ENCODE measurements around the gene MPC1L. TPM values are rescaled to one million over a fixed set of nuclear protein-coding genes. Genes with fewer than 3 reads are reported as not detected.
A peak's percentile ranks its signal among the peaks of the same experiment; 100 is the strongest.

MPC1L gene
- total RNA-seq, 1 experiment from 2014 or later, result not detected

- peak overlapping the region; percentile 79 for H3K4me2 ChIP-seq (ENCODE audit: low read length)
- ATAC-seq (peak; percentile 50), DNase-seq (ENCODE audit: low read depth, low spot score) (no peak)
- H3K4me1 ChIP-seq (ENCODE audit: control insufficient read depth in 1 of 2, insufficient read depth in 2 of 2, low read length in 2 of 2), result peaks cover 4 to 10% of the 10 kb centered on the region in 2 experiments; a peak in 2 of 4 replicates
- ChIA-PET RAD21 (ENCODE audit: low non-redundant PET in 1 of 2, low total read pairs in 2 of 2, uncharacterized antibody in 2 of 2, unreplicated experiment in 2 of 2) (no interaction called here), POLR2A (no interaction called here), CTCF (no interaction called here)
- TSS peak; percentile 34 for BruUV-seq (replicated peaks)
- peak overlapping the region; percentile 53; the same call in 1 of the 2 replicates for H3K27ac ChIP-seq (ENCODE audit: low read depth, low read length)
- no peaks in the 10 kb centered on the region for H4K20me1 ChIP-seq (ENCODE audit: insufficient read depth)
- intact Hi-C loops (cut with micrococcal nuclease), result no loop called here
- H3K79me2 ChIP-seq (ENCODE audit: insufficient read depth, low read length), result peaks cover 27% of the 10 kb centered on the region
- no peak overlapping the region for H2AFZ ChIP-seq (ENCODE audit: low read depth, low read length, poor library complexity, severe bottlenecking)
- H3K9me2 ChIP-seq (ENCODE audit: insufficient read depth), result no peaks in the 10 kb centered on the region
- peak overlapping the region; percentile 65 to 72 for H3K4me3 ChIP-seq (replicated peaks in 1 of 2; ENCODE audit: low read depth in 1 of 2, low read length in 2 of 2)
- TF ChIP-seq ELF1 (IDR thresholded peaks at IDR 0.05; ENCODE audit: borderline replicate concordance, low read depth), result no peak
- TF ChIP-seq CEBPB (IDR thresholded peaks at IDR 0.05; ENCODE audit: low read depth), result no peak
- no peak for TF ChIP-seq MAX (IDR thresholded peaks at IDR 0.05)
- no peak for TF ChIP-seq CTCF (IDR thresholded peaks at IDR 0.05 in 2 of 3, conservative IDR thresholded peaks at IDR 0.05 in 1 of 3; ENCODE audit: borderline replicate concordance in 1 of 3, insufficient read depth in 1 of 3, low read depth in 2 of 3, low read length in 2 of 3)
- no peak for TF ChIP-seq EZH2 (IDR thresholded peaks at IDR 0.05)
- no peak for TF ChIP-seq ZFX (IDR thresholded peaks at IDR 0.05)
- no peak for TF ChIP-seq CBX3 (IDR thresholded peaks at IDR 0.05; ENCODE audit: low read depth)
- no peak for TF ChIP-seq EGR1 (IDR thresholded peaks at IDR 0.05; ENCODE audit: low read depth)
- TF ChIP-seq SP1 (IDR thresholded peaks at IDR 0.05; ENCODE audit: low read depth), result no peak
- TF ChIP-seq, protein P1, sequence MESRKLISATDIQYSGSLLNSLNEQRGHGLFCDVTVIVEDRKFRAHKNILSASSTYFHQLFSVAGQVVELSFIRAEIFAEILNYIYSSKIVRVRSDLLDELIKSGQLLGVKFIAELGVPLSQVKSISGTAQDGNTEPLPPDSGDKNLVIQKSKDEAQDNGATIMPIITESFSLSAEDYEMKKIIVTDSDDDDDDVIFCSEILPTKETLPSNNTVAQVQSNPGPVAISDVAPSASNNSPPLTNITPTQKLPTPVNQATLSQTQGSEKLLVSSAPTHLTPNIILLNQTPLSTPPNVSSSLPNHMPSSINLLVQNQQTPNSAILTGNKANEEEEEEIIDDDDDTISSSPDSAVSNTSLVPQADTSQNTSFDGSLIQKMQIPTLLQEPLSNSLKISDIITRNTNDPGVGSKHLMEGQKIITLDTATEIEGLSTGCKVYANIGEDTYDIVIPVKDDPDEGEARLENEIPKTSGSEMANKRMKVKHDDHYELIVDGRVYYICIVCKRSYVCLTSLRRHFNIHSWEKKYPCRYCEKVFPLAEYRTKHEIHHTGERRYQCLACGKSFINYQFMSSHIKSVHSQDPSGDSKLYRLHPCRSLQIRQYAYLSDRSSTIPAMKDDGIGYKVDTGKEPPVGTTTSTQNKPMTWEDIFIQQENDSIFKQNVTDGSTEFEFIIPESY (IDR thresholded peaks at IDR 0.05; ENCODE audit: extremely low read depth, insufficient replicate concordance, low read length), result no peak
- TF ChIP-seq EZH2phosphoT487 (IDR thresholded peaks at IDR 0.05; ENCODE audit: borderline replicate concordance), result no peak
- TF ChIP-seq POLR2AphosphoS5 (IDR thresholded peaks at IDR 0.05; ENCODE audit: low read depth, low read length), result no peak
- TF ChIP-seq POLR2A (IDR thresholded peaks at IDR 0.05; ENCODE audit: borderline replicate concordance, extremely low read depth, insufficient read depth, insufficient read length), result no peak
- no peak for TF ChIP-seq FOSL1 (IDR thresholded peaks at IDR 0.05; ENCODE audit: low read depth)
- TF ChIP-seq RAD21 (IDR thresholded peaks at IDR 0.05; ENCODE audit: low read depth), result no peak
- no peak for TF ChIP-seq YY1 (IDR thresholded peaks at IDR 0.05; ENCODE audit: extremely low read depth, insufficient replicate concordance, low read depth, low read length)
- H3K27me3 ChIP-seq (ENCODE audit: insufficient read depth, low read length), result no peaks in the 10 kb centered on the region
- peak overlapping the region; percentile 73 for H3K9ac ChIP-seq (ENCODE audit: low read length)
- no peaks in the 10 kb centered on the region for H3K9me3 ChIP-seq (ENCODE audit: control insufficient read depth in 1 of 2, insufficient read depth in 1 of 2, low read depth in 1 of 2, low read length in 2 of 2)
- no peaks in the 10 kb centered on the region for H3K36me3 ChIP-seq (ENCODE audit: control insufficient read depth in 1 of 2, insufficient read depth in 2 of 2, low read length in 2 of 2)
These were observed 23.5 kb downstream of the MPC1L start for GRCh38 chrX:40646489-40647306.
